ENCODE data around the gene SEPTIN8. TPM values are rescaled to one million over a fixed set of nuclear protein-coding genes. Genes with fewer than 3 reads are reported as not detected.

Gene SEPTIN8
- total and polyA plus RNA-seq, 2 of the 13 experiments (the other 11 are each of a cell fraction or from before 2014, with no cell fraction given), result 41.4 to 49.9 TPM

DNA sequence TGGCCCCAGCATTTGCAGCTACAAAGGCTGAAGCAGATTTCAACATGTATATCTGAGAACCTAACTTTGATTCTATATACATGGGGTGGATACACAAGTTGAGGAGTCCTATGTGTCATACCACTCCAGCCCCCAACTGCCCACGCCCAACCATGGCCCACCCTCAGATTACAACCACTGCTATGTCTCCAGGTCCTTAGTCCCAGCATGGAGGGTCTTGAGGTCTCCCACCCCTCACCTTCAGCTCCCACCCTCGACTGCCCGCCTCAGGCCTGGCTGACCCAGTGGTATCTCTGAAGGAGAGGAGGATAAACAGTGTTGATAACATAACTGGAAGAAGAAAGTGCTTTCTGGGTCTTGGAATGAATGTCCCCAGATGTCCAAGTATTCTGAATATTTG is 44.3 kb upstream of the SEPTIN8 start:
- Histone ChIP-seq H2AFZ (ENCODE audit: low read length) (no peak overlapping the region), H3K9ac (ENCODE audit: insufficient read depth, low read depth, low read length) (peak overlapping the region; percentile 69), H3K9me3 (ENCODE audit: low read length) (no peaks in the 10 kb centered on the region), H3K4me3 (replicated peaks in 1 of 3; ENCODE audit: insufficient read depth in 1 of 3, low read depth in 2 of 3, low read length in 3 of 3) (no peak overlapping the region; a peak in 1 of 6 replicates), H4K20me1 (ENCODE audit: insufficient read depth, low read length) (no peaks in the 10 kb centered on the region), H3K79me2 (ENCODE audit: insufficient read depth, low read length) (no peaks in the 10 kb centered on the region), H3K27ac (ENCODE audit: extremely low read length, insufficient read depth, low read length) (peak overlapping the region; percentile 66), H3K27me3 (ENCODE audit: control insufficient read depth in 1 of 2, insufficient read depth in 2 of 2, low read length in 2 of 2) (no peaks in the 10 kb centered on the region), H3K4me1 (ENCODE audit: insufficient read depth, low read length) (peaks cover 43% of the 10 kb centered on the region), H3K4me2 (ENCODE audit: low read depth, low read length) (peak overlapping the region; percentile 96), H3K36me3 (replicated peaks in 1 of 2; ENCODE audit: control insufficient read depth in 1 of 2, insufficient read depth in 2 of 2, low read length in 2 of 2) (peaks cover 5 to 23% of the 10 kb centered on the region in 2 experiments; a peak in 4 of 5 replicates)
- peak; percentile 10; the same call in 2 of the 3 replicates for ATAC-seq
- no peak for DNase-seq (ENCODE audit: low spot score)
- POLR2A ChIA-PET, result interaction anchor here (1.7 to 6.7 kb wide), 5 partner anchors 8 to 84 kb away, joined by 6 to 176 read pairs (median 10); partner anchors contain the start of genes KIF3A, SEPTIN8 and SHROOM1
- in situ Hi-C loops (cut with HindIII; ENCODE audit: extremely low pct_ligation_motif_present, low pct_unique_long_range_greater_than_20kb), result no loop called here
- CTCF ChIA-PET (ENCODE audit: low intra/inter-chr PET ratio, low total read pairs), result interaction anchor here (4.5 kb wide), 1 partner anchor 14 kb away, joined by 54 read pairs; no protein-coding TSS in a partner anchor
- WGBS (ENCODE audit: low lambda C conversion rate), result 74% methylated on average over 3 of the region's 3 CpGs
- intact Hi-C loops (cut with micrococcal nuclease; ENCODE audit: unreplicated experiment), result loop anchor here (2.0 to 5.0 kb wide), 3 partner anchors 45 to 294 kb away; partner anchors contain the start of gene SEPTIN8
- no peak for FAIRE-seq
- no TSS peak for BruUV-seq (replicated peaks)
- 0 out of 2 replicates have a peak, but pooled peaks have one; percentile 34 for TF ChIP-seq MBD4 (IDR thresholded peaks at IDR 0.05; ENCODE audit: borderline replicate concordance, low read length)
- no peak for TF ChIP-seq SAP130 (CRISPR knock-in tag; IDR thresholded peaks at IDR 0.05; ENCODE audit: low read depth)
- TF ChIP-seq ZNF580 (CRISPR knock-in tag; IDR thresholded peaks at IDR 0.05; ENCODE audit: borderline replicate concordance, low read depth), result 0 out of 2 replicates have a peak, but pooled peaks have one; percentile 29
- no peak for TF ChIP-seq USF2 (IDR thresholded peaks at IDR 0.05; ENCODE audit: low read depth, low read length)
- TF ChIP-seq USF2 (CRISPR knock-in tag; IDR thresholded peaks at IDR 0.05; ENCODE audit: borderline replicate concordance), result no peak
- TF ChIP-seq ZBTB7B (CRISPR knock-in tag; IDR thresholded peaks at IDR 0.05), result 0 out of 2 replicates have a peak, but pooled peaks have one; percentile 38
- TF ChIP-seq ZNF766 (CRISPR knock-in tag; IDR thresholded peaks at IDR 0.05; ENCODE audit: borderline replicate concordance), result no peak
- 0 out of 2 replicates have a peak, but pooled peaks have one; percentile 34 for TF ChIP-seq MYPOP (CRISPR knock-in tag; IDR thresholded peaks at IDR 0.05)
- TF ChIP-seq, protein P1, sequence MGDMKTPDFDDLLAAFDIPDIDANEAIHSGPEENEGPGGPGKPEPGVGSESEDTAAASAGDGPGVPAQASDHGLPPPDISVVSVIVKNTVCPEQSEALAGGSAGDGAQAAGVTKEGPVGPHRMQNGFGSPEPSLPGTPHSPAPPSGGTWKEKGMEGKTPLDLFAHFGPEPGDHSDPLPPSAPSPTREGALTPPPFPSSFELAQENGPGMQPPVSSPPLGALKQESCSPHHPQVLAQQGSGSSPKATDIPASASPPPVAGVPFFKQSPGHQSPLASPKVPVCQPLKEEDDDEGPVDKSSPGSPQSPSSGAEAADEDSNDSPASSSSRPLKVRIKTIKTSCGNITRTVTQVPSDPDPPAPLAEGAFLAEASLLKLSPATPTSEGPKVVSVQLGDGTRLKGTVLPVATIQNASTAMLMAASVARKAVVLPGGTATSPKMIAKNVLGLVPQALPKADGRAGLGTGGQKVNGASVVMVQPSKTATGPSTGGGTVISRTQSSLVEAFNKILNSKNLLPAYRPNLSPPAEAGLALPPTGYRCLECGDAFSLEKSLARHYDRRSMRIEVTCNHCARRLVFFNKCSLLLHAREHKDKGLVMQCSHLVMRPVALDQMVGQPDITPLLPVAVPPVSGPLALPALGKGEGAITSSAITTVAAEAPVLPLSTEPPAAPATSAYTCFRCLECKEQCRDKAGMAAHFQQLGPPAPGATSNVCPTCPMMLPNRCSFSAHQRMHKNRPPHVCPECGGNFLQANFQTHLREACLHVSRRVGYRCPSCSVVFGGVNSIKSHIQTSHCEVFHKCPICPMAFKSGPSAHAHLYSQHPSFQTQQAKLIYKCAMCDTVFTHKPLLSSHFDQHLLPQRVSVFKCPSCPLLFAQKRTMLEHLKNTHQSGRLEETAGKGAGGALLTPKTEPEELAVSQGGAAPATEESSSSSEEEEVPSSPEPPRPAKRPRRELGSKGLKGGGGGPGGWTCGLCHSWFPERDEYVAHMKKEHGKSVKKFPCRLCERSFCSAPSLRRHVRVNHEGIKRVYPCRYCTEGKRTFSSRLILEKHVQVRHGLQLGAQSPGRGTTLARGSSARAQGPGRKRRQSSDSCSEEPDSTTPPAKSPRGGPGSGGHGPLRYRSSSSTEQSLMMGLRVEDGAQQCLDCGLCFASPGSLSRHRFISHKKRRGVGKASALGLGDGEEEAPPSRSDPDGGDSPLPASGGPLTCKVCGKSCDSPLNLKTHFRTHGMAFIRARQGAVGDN (CRISPR knock-in tag; IDR thresholded peaks at IDR 0.05), result peak; percentile 18; the same call in 1 of the 2 replicates
- peak; percentile 28; the same call in 1 of the 2 replicates for TF ChIP-seq POLR2G (IDR thresholded peaks at IDR 0.05; ENCODE audit: low read depth, low read length)

Measured in HepG2 (cell line).